GM12875 (cell line): ENCODE results near the gene NCKAP5.

ENCODE experiments used
- H3K4me3 ChIP-seq: one replicate; pipeline ENCODE4 v1.5.1; 2011; ENCODE audit warnings: low read depth, low read length, control low read depth
- TF ChIP-seq, protein P1 (sequence below): IDR thresholded peaks from 2 replicates; pipeline ENCODE4 v1.5.1; 2011; ENCODE audit warnings: low read depth, mild to moderate bottlenecking, control low read depth, inconsistent platforms, low read length, moderate library complexity, borderline replicate concordance; ENCODE audit not compliant: insufficient read depth

The NCKAP5 gene

DNA sequence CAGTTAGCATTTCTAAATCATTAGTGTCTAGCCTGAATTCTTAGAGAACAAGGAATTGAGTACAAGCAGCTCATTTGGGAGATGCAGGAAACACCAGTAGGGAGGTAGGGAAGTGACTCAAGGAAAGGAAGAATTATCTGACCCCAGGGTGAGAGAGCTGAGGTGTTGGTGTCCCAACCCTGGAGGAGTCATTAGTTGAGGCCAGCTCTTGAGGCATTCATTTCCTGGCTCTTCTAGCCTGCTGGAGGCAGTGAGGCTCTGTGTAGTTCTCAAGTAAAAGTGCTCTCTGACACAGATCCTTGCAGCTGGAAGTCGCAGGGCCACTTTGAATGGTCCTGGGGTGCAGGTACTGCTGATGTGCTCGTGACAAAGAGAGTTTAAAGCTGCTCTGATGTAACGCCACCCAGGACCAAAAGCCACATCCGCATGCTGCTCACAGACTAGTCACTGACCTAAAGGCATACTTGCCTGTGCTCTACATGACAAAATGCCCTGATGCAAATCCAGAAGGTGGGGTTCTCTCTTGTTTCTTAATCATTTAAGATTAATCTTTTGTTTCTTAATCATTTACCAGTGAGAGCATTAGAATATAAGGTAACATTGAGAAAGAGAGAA is 598.8 kb downstream of the NCKAP5 start:
- TF ChIP-seq, protein P1, sequence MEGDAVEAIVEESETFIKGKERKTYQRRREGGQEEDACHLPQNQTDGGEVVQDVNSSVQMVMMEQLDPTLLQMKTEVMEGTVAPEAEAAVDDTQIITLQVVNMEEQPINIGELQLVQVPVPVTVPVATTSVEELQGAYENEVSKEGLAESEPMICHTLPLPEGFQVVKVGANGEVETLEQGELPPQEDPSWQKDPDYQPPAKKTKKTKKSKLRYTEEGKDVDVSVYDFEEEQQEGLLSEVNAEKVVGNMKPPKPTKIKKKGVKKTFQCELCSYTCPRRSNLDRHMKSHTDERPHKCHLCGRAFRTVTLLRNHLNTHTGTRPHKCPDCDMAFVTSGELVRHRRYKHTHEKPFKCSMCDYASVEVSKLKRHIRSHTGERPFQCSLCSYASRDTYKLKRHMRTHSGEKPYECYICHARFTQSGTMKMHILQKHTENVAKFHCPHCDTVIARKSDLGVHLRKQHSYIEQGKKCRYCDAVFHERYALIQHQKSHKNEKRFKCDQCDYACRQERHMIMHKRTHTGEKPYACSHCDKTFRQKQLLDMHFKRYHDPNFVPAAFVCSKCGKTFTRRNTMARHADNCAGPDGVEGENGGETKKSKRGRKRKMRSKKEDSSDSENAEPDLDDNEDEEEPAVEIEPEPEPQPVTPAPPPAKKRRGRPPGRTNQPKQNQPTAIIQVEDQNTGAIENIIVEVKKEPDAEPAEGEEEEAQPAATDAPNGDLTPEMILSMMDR: no peak
- no peak overlapping the region for H3K4me3 ChIP-seq

DNA sequence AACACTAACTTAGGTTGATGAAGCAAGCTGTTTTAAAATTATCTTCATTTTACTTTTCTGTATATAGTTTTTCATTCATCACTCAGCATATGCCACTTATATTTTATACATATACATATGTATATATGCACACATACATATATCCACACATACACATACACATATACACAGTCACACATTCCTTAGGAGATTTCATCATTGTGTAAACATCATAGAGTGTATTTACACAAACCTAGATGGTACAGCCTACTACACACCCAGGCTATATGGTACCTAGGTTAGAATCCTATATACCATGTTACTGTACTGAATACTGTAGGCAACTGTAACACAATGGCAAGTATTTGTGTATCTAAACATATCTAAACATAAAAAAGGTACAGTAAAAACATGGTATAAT is 602.8 kb downstream of the NCKAP5 start:
- TF ChIP-seq, protein P1: no peak
- H3K4me3 ChIP-seq: no peak overlapping the region

DNA sequence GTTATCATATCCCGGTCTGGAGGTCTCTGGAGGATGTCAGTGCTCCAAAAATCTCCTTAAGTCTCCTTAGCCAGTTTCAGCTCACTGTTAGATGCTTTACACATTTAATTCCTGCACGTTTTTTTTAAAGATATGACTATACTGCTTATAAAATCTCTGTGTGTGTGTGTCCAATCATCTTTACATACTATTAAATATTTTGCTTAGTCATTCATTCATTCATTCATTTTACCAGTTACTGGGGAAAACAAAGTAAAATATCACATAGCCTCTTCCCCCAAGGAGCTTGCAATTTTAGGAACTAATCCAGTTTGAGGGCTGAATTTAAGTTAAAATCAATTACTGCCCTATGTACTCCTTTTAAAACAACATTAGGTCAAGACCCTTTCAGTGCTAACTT is 605.1 kb downstream of the NCKAP5 start:
- TF ChIP-seq, protein P1: no peak
- no peak overlapping the region for H3K4me3 ChIP-seq

DNA sequence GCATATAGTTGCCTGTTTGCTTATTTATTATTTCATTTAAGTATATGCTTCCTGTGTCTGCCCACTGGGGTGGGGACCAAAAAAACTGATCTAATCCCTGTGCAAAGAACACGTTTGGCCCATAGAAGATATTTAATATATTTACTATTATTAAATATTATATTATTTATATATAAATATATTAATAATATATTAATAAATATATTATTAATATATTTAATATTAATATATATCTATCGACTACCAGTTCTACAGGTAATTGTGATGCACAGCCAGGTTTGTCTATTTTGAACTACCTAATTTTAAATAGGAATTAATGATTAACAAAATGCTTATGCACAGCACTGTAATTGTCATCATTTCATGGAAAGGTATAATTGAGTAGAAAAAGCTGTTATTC is 609.4 kb downstream of the NCKAP5 start:
- no peak overlapping the region for H3K4me3 ChIP-seq
- TF ChIP-seq, protein P1: no peak

DNA sequence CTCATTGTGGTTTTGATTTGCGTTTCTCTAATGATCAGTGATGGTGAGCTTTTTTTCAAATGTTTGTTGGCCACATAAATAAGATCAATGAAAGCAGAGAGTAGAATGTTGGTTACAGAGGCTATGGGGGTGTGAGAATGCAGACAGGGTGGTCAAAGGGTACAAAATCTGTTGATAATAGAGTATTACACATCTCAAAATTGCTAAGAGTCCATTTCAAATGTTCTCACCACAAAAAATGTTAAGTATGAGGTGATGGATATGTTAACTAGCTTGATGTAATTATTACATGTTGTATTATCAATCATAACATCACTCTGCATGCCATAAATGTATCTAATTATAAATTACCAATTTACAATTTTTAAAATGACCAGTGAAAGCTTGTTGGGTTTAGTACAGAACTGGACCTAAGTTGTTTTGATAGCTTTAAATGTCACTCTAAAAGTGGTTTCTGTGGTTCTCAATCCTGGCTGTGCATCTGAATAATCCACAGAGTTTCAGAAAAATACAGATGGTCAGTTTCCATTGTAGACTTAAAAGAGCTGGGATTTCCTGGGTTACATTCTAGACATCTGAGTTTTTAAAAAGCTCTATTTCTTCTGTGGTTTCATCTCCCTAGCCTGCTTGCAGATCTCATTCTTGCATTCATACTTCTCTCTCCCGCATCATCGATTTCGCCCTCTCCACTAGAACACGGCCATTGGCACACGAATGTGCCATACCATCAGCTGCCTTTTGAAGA is 612.2 kb downstream of the NCKAP5 start:
- no peak overlapping the region for H3K4me3 ChIP-seq
- TF ChIP-seq, protein P1: no peak

DNA sequence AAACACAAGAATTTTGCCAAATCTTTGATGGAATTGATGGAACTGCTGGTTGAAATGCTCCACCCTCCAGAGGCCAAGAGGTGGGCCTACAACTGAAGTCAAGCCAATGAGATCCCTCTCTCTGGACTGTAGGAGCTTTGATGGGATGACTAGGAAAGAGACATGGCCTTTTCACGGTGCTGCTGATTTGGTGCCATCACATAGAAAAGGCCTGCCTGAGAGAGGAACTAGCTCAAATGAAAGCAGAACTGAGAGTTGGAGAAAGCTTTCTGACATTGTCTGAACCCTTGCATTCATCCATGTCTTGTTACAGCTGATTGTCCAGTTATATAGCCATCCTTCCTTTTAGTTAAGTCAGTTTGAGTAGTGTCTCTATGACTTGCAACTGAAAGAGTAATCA is 614.5 kb downstream of the NCKAP5 start:
- H3K4me3 ChIP-seq: no peak overlapping the region
- TF ChIP-seq, protein P1: no peak

DNA sequence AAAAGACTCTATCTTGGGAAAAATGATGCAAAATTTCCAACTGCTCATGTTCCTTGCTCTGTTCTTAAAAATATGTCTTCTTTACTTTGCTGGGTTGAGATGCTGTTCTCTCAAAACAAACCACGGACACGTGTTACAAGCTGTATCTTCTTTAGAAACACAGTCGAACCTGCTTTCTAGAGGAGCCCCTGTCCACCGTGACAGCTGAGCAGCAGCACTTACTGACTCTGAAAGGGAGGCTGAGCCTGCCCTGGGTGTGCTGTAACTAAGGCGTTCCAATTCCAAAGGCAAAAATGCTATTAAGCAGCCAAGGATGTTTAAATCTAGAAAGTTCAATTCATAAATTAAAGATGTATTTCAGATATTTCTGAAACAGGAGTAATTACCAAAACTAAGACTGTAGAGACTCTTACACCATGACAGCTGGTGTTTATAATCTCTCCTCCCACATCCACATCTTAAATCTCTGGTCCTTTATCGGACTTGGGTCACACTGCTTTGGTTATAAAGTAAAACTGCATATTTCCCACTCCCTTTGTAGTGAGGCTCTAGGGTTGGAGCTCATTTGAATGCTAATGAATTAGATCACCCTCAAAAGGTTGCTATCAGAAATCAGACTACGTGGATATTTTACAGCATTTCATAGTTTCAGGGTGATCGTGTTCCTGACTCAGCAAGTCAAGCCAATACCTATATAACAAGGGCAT is 617.1 kb downstream of the NCKAP5 start:
- no peak overlapping the region for H3K4me3 ChIP-seq
- TF ChIP-seq, protein P1: no peak
